ENCODE data around the gene KRTAP9-6.
"Not testable (repeated sequence)": the region's sequence is repeated elsewhere in the genome, so short reads cannot be mapped to it uniquely, and the experiment has no call there.

Gene KRTAP9-6, protein sequence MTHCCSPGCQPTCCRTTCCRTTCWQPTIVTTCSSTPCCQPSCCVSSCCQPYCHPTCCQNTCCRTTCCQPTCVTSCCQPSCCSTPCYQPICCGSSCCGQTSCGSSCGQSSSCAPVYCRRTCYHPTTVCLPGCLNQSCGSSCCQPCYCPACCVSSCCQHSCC

GRCh38 chr17:41265078-41265477 lies at the start of gene KRTAP9-6:
KRTAP9-6 (plus strand) TSS chr17:41265378; CDS start chr17:41265378, 0 bp downstream.
- no peak for DNase-seq

DNA sequence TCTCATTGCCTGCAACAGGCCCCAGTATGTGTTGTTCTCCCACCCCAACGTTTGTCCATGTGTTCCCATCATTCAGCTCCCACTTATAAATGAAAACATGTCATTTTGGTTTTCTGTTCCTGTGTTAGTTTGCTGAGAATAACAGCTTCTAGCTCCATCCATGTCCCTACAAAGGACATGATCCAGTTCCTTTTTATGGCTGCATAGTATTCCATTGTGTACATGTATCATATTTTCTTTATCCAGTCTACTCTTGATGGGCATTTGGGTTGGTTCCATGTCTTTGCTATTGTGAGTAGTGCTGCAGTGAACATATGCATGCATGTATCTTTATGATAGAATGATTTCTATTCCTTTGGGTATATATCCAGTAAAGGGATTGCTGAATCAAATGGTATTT lies 49.5 kb upstream of the KRTAP9-6 start:
- DNase-seq, result no peak

- no peak for DNase-seq
Observed at GRCh38 chr17:41223821-41224220, 41.4 kb upstream of the KRTAP9-6 start.

DNA sequence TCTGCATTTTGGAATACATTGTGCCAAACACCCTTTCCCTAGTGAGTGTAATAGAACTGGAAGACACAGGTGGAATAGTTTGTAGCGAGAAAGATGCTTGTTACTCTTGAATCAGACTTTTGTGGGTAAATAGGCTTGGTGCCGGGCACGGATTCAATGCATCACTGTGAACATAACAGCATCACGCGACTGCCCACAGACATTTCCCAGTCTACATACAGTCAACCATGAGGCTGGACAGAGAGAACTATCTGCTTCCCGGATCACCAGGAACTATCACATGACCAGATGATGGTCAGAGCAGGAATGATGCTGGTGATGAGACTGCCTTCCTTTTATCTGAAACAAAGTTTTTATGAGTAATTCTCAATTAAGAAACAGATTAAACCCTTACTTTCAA lies 39.1 kb upstream of the KRTAP9-6 start:
- DNase-seq, result no peak

DNA sequence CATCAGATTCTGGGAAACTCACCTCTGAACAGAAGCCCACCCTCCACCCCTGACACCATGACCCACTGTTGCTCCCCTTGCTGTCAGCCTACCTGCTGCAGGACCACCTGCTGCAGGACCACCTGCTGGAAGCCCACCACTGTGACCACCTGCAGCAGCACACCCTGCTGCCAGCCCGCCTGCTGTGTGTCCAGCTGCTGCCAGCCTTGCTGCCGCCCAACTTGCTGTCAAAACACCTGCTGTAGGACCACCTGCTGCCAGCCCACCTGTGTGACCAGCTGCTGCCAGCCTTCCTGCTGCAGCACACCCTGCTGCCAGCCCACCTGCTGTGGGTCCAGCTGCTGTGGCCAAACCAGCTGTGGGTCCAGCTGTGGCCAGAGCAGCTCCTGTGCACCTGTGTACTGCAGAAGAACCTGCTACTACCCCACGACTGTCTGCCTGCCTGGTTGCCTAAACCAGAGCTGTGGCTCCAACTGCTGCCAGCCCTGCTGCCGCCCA lies 38.5 kb upstream of the KRTAP9-6 start, which contains the start of gene KRTAP9-2:
TSS of gene KRTAP9-2 (plus strand) at position 51 of the 498 bp plus-strand sequence. CDS start at position 58, 7 bp downstream.
- DNase-seq, result not testable (repeated sequence)

DNA sequence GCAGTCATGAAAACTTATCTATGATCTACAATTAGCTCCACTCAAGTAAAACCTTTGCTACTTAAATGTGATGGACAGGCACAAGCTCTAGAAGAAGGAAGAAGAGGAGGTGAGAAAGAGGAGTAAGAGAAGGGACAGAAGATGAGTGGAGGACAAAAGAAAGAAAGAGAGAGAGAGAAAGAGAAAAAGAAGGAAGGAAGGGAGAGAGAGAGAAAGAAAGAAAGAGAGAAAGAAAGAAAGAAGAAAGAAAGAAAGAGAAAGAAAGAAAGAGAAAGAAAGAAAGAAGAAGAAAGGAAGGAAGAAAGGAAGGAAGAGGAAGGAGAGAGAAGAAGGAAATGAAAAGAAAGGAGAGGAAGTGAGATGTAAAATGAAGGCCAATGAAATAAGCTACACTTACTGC lies 35.1 kb upstream of the KRTAP9-6 start:
- DNase-seq, result no peak

- no peak for DNase-seq
Observed at GRCh38 chr17:41231731-41232130, 33.4 kb upstream of the KRTAP9-6 start.

GRCh38 chr17:41232399-41233105 lies 32.6 kb upstream of the KRTAP9-6 start, which contains the start of gene KRTAP9-3:
KRTAP9-3 (plus strand) TSS chr17:41232449; CDS start chr17:41232502, 53 bp downstream.
- DNase-seq, result not testable (repeated sequence)

GRCh38 chr17:41237116-41237515 lies 28.1 kb upstream of the KRTAP9-6 start:
- not testable (repeated sequence) for DNase-seq

DNA sequence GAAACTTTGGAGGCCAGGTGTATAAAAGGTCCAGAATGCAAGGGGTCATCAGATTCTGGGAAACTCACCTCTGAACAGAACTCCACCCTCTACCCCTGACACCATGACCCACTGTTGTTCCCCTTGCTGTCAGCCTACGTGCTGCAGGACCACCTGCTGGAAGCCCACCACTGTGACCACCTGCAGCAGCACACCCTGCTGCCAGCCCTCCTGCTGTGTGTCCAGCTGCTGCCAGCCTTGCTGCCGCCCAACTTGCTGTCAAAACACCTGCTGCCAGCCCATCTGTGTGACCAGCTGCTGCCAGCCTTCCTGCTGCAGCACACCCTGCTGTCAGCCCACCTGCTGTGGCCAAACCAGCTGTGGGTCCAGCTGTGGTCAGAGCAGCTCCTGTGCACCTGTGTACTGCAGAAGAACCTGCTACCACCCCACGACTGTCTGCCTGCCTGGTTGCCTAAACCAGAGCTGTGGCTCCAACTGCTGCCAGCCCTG lies 27.2 kb upstream of the KRTAP9-6 start, which contains the start of gene KRTAP9-8:
TSS of gene KRTAP9-8 (plus strand) at position 51 of the 489 bp plus-strand sequence. CDS start at position 104, 53 bp downstream.
- not testable (repeated sequence) for DNase-seq

- DNase-seq, result not testable (repeated sequence)
Observed at GRCh38 chr17:41246995-41247787, 18.0 kb upstream of the KRTAP9-6 start.

DNA sequence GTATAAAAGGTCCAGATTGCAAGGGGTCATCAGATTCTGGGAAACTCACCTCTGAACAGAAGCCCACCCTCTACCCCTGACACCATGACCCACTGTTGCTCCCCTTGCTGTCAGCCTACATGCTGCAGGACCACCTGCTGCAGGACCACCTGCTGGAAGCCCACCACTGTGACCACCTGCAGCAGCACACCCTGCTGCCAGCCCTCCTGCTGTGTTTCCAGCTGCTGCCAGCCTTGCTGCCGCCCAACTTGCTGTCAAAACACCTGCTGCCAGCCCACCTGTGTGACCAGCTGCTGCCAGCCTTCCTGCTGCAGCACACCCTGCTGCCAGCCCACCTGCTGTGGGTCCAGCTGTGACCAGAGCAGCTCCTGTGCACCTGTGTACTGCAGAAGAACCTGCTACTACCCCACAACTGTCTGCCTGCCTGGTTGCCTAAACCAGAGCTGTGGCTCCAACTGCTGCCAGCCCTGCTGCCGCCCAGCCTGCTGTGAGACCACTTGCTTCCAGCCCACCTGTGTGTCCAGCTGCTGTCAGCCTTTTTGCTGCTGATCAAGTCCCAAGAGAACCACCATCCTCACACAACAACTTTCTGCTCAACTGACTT lies 15.4 kb upstream of the KRTAP9-6 start, which contains the start of gene KRTAP9-4:
TSS of gene KRTAP9-4 (plus strand) at position 51 of the 604 bp plus-strand sequence. CDS start at position 85, 34 bp downstream.
- DNase-seq, result not testable (repeated sequence)

- DNase-seq, result no peak
Observed at GRCh38 chr17:41251261-41251660, 13.9 kb upstream of the KRTAP9-6 start.

- DNase-seq, result no peak
Observed at GRCh38 chr17:41254861-41255260, 10.3 kb upstream of the KRTAP9-6 start.

DNA sequence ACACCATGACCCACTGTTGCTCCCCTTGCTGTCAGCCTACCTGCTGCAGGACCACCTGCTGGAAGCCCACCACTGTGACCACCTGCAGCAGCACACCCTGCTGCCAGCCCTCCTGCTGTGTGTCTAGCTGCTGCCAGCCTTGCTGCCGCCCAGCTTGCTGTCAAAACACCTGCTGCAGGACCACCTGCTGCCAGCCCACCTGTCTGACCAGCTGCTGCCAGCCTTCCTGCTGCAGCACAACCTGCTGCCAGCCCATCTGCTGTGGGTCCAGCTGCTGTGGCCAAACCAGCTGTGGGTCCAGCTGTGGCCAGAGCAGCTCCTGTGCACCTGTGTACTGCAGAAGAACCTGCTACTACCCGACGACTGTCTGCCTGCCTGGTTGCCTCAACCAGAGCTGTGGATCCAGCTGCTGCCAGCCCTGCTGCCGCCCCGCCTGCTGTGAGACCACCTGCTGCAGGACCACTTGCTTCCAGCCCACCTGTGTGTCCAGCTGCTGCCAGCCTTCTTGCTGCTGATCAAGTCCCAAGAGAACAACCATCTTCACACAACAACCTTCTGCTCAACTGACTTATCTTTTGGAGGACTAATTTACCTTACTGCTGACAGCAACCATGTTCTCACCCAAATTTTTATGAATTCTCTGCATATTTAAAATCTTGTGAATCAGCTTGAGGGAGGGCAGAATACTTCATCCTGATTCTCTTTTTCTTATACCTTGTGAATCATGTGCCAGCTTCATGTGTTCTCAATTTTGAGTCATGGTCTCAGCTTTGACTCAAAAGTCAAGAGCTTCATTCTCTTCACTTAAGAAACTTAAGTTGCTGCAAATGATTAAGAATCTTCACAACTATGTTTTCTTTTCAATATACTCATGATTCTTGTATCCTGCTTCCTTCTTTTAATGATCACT lies 9.5 kb upstream of the KRTAP9-6 start, which contains the start of gene KRTAP9-9:
TSS of gene KRTAP9-9 (plus strand) at position 4 of the 910 bp plus-strand sequence.
- not testable (repeated sequence) for DNase-seq

GRCh38 chr17:41256291-41256685 lies 8.9 kb upstream of the KRTAP9-6 start:
- DNase-seq, result no peak

DNA sequence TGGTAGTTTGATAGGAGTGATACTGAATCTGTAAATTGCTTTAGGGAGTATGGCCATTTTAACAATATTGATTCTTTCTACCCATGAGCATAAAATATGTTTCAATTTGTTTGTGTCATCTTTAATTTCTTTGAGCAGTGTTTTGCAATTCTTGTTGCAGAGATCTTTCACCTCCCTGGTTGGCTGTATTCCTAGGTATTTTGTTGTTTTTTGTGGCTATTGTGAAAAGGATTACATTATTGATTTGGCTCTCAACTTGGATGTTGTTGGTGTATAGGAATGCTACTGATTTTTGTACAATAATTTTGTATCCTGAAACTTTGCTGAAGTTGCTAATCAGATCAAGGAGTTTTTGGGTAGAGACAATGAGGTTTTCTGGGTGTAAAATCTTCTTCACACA lies 6.8 kb upstream of the KRTAP9-6 start:
- no peak for DNase-seq

DNA sequence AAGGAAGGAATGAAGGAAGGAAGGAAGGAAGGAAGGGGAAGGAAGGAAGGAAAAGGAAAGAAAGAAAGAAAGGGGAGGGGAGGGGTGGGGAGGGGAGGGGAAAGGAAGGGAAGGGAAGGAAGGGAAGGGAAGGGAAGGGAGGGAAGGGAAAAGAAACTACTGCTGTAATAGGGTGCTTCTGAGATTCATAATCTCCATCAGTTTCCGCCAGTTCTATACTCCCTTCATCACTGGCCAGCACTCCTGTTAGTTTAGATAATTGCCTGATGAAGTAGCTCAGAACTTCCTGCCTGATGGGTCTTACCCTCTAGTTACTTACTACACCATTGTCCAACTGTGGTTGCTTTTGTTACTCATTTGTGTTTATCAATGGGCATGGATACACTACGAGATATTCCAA lies 2.0 kb upstream of the KRTAP9-6 start:
- DNase-seq, result no peak

GRCh38 chr17:41264599-41264998 lies 579 bp upstream of the KRTAP9-6 start:
- no peak for DNase-seq

- DNase-seq, result no peak
Observed at GRCh38 chr17:41267711-41268110, 2.5 kb downstream of the KRTAP9-6 start.

DNA sequence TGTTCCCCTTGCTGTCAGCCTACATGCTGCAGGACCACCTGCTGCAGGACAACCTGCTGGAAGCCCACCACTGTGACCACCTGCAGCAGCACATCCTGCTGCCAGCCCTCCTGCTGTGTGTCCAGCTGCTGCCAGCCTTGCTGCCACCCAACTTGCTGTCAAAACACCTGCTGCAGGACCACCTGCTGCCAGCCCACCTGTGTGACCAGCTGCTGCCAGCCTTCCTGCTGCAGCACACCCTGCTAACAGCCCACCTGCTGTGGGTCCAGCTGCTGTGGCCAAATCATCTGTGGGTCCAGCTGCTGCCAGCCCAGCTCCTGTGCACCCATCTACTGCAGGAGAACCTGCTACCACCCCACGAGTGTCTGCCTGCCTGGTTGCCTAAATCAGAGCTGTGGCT lies 6.1 kb downstream of the KRTAP9-6 start:
- not testable (repeated sequence) for DNase-seq

Data from stimulated activated CD4-positive, alpha-beta T cell treated with anti-CD3 and anti-CD28 coated beads, Interleukin-15, amount 100 ng/mL, for 24 hours (primary cell).